GM23248 (cell line): ENCODE measurements around the gene HCFC1R1. TPM values are rescaled to one million over a fixed set of nuclear protein-coding genes. Genes with fewer than 3 reads are reported as not detected.

ENCODE experiments used
- DNase-seq: peaks from one replicate; pipeline ENCODE4 v3.0.0-alpha.2; 2015
- H2AFZ ChIP-seq: fragments of 200-600 bp; sonication (generic); 2 replicates; pipeline ENCODE4 v1.6.1; 2016; ENCODE audit warnings: antibody characterized with exemption
- H3F3A ChIP-seq: fragments of 200-600 bp; sonication (generic); 2 replicates; pipeline ENCODE4 v1.6.1; 2016; ENCODE audit warnings: mild to moderate bottlenecking, antibody characterized with exemption, mixed run types; ENCODE audit not compliant: insufficient read depth
- H3K27ac ChIP-seq: fragments of 200-600 bp; sonication (generic); 2 replicates; pipeline ENCODE4 v1.5.1; 2016; ENCODE audit warnings: mild to moderate bottlenecking
- H3K27me3 ChIP-seq: fragments of 200-600 bp; sonication (generic); replicated peaks from 2 replicates; pipeline ENCODE4 v1.6.1; 2016; ENCODE audit warnings: mild to moderate bottlenecking; ENCODE audit not compliant: insufficient read depth
- H3K36me3 ChIP-seq: fragments of 200-600 bp; sonication (generic); 2 replicates; pipeline ENCODE4 v1.6.1; 2016; ENCODE audit warnings: low read depth, mild to moderate bottlenecking
- H3K4me1 ChIP-seq: fragments of 200-600 bp; sonication (generic); 2 replicates; pipeline ENCODE4 v1.6.1; 2016; ENCODE audit warnings: mild to moderate bottlenecking; ENCODE audit not compliant: insufficient read depth
- H3K4me2 ChIP-seq: fragments of 200-600 bp; sonication (generic); one replicate; pipeline ENCODE4 v1.6.1; 2016; ENCODE audit warnings: mild to moderate bottlenecking; ENCODE audit not compliant: unreplicated experiment
- H3K4me3 ChIP-seq: fragments of 200-600 bp; sonication (generic); 2 replicates; pipeline ENCODE4 v1.5.1; 2016; ENCODE audit warnings: mild to moderate bottlenecking
- H3K79me2 ChIP-seq: fragments of 200-600 bp; sonication (generic); 2 replicates; pipeline ENCODE4 v1.6.1; 2016; ENCODE audit warnings: mild to moderate bottlenecking; ENCODE audit not compliant: insufficient read depth
- H3K9ac ChIP-seq: fragments of 200-600 bp; sonication (generic); 2 replicates; pipeline ENCODE4 v1.6.1; 2016; ENCODE audit warnings: mild to moderate bottlenecking
- H3K9me2 ChIP-seq: fragments of 200-600 bp; sonication (generic); 2 replicates; pipeline ENCODE4 v1.6.1; 2016; ENCODE audit warnings: mixed run types, mild to moderate bottlenecking, moderate library complexity; ENCODE audit not compliant: insufficient read depth
- H3K9me3 ChIP-seq: fragments of 200-600 bp; sonication (generic); one replicate; pipeline ENCODE4 v1.6.1; 2017; ENCODE audit warnings: low read depth
- H4K20me1 ChIP-seq: fragments of 200-600 bp; sonication (generic); 2 replicates; pipeline ENCODE4 v1.6.0; 2016; ENCODE audit not compliant: insufficient read depth
- EZH2 ChIP-seq: fragments of 200-600 bp; sonication (generic); IDR thresholded peaks from 2 replicates; pipeline ENCODE4 v1.6.1; 2018; ENCODE audit warnings: antibody characterized with exemption, mild to moderate bottlenecking; ENCODE audit not compliant: insufficient read depth, poor library complexity, severe bottlenecking
- EZH2phosphoT487 ChIP-seq: fragments of 200-600 bp; sonication (generic); IDR thresholded peaks from 2 replicates; pipeline ENCODE4 v1.6.1; 2018; ENCODE audit warnings: antibody characterized with exemption, moderate library complexity, mild to moderate bottlenecking, low read depth; ENCODE audit not compliant: insufficient read depth
- WGBS, 2 experiments: methylation state at CpG; one replicate each; pipeline ENCODE4 v1.1.6; 2015 to 2017; ENCODE audit warnings: low lambda C conversion rate in 2 of 2, low coverage in 1 of 2; ENCODE audit errors: missing lambda C conversion rate in 2 of 2; 5-methylcytosine and 5-hydroxymethylcytosine counted together
- in situ Hi-C: fragments of 300-500 bp; cut with MboI; formaldehyde crosslinking; loops from 2 replicates; pipeline ENCODE4 v1.15.0; 2020
- polyA plus RNA-seq: library from polyadenylated mRNA; unstranded; fragments of >200 nt; fragmentation: Nextera tagmentation; extraction: Ambion mirVana; gene quantifications from 2 replicates; pipeline ENCODE4 v1.2.1, GENCODE V29; 2016
- total RNA-seq: library from RNA; depleted of rRNA; stranded (reverse); fragments of >200 nt; shearing (Covaris generic); gene quantifications from 2 replicates; pipeline ENCODE4 v1.2.3, GENCODE V29; 2014

HCFC1R1 gene
- total and polyA plus RNA-seq, 2 experiments from 2014 or later = 7.2 to 53.2 TPM

DNA sequence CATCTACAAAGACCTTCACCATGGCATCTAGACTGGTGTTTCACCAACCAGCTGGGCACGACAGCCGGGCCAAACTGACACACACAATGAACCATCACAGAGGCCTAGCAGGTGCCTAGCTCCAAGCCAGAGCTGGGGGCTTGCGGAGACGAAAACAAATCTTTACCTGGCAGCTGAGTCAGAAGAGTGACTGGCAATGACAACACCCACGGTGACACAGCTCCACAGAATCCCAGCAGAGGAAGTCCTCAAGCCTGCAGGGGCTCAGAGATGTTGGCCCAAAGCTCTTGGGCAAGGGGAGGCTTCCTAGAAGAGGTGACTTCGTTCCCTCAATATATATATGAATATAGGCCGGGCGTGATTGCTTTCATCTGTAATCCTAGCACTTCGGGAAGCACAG is 27.8 kb upstream of the HCFC1R1 start:
- Histone ChIP-seq H3K4me1 (no peaks in the 10 kb centered on the region), H2AFZ (no peak overlapping the region), H3K27ac (no peak overlapping the region), H4K20me1 (no peaks in the 10 kb centered on the region), H3K4me3 (no peak overlapping the region), H3K4me2 (no peak overlapping the region), H3K9me2 (no peaks in the 10 kb centered on the region), H3K36me3 (no peaks in the 10 kb centered on the region), H3K27me3 (peaks cover 22% of the 10 kb centered on the region), H3K9ac (no peak overlapping the region), H3K79me2 (no peaks in the 10 kb centered on the region), H3K9me3 (no peaks in the 10 kb centered on the region), H3F3A (no peaks in the 10 kb centered on the region)
- WGBS, 2 experiments = 65 to 73% methylated on average over 9 of the region's 9 CpGs
- TF ChIP-seq EZH2 (no peak), EZH2phosphoT487 (no peak)
- in situ Hi-C loops = no loop called here
- DNase-seq = no peak

DNA sequence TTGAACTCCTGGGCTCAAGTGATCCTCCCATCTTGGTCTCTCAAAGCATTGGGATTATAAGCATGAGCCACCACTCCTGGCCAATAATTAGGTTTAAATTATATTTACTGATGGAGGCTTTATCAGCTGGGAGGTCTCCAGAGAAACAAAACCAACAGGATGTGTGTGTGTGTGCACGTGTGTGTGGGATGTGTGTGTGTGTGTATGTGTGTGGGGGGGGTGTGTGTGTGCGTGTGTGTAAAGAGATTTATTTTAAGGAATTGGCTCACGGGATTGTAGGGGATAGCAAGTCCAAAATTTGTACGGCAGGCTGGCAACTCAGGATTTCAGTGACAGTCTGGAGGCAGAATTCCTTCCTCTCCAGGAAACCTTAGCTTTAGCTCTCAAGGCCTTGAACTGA is 27.3 kb upstream of the HCFC1R1 start:
- TF ChIP-seq EZH2 = no peak
- no peak for TF ChIP-seq EZH2phosphoT487
- H3K27me3 ChIP-seq = peaks cover 25% of the 10 kb centered on the region
- no peaks in the 10 kb centered on the region for H3K4me1 ChIP-seq
- DNase-seq = no peak
- no peaks in the 10 kb centered on the region for H3K9me2 ChIP-seq
- 53 to 56% methylated on average over 4 of the region's 4 CpGs for WGBS, 2 experiments
- H3K9me3 ChIP-seq = no peaks in the 10 kb centered on the region
- no peak overlapping the region for H2AFZ ChIP-seq
- in situ Hi-C loops = no loop called here
- no peak overlapping the region for H3K4me2 ChIP-seq
- H3K36me3 ChIP-seq = no peaks in the 10 kb centered on the region
- no peaks in the 10 kb centered on the region for H4K20me1 ChIP-seq
- no peak overlapping the region for H3K4me3 ChIP-seq
- no peaks in the 10 kb centered on the region for H3F3A ChIP-seq
- H3K27ac ChIP-seq = no peak overlapping the region
- H3K79me2 ChIP-seq = no peaks in the 10 kb centered on the region
- H3K9ac ChIP-seq = no peak overlapping the region

DNA sequence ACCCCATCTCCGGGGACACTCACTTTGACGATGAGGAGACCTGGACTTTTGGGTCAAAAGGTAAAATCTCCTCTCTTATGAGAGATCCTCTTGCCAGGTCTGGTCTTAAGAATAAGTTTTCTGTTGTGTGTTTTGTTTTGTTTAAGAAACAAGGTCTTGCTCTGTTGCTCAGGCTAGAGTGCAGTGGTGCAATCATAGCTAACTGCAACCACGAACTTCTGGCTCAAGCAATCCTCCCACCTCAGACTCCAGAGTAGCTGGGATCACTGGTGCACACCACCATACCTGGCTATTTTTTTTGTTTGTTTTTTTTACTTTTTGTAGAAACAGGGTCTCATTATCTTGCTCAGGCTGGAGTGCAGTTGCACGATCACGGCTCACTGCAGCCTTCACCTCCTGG is 26.7 kb upstream of the HCFC1R1 start:
- no peak overlapping the region for H3K9ac ChIP-seq
- H3K4me2 ChIP-seq = no peak overlapping the region
- DNase-seq = no peak
- no peaks in the 10 kb centered on the region for H3K79me2 ChIP-seq
- H3K36me3 ChIP-seq = no peaks in the 10 kb centered on the region
- no peak for TF ChIP-seq EZH2
- TF ChIP-seq EZH2phosphoT487 = no peak
- 73 to 75% methylated on average over 5 of the region's 5 CpGs for WGBS, 2 experiments
- H3K27ac ChIP-seq = no peak overlapping the region
- H3K9me2 ChIP-seq = no peaks in the 10 kb centered on the region
- no peak overlapping the region for H2AFZ ChIP-seq
- peaks cover 29% of the 10 kb centered on the region for H3K27me3 ChIP-seq
- no peak overlapping the region for H3K4me3 ChIP-seq
- H3F3A ChIP-seq = no peaks in the 10 kb centered on the region
- no peaks in the 10 kb centered on the region for H3K9me3 ChIP-seq
- no peaks in the 10 kb centered on the region for H4K20me1 ChIP-seq
- no peaks in the 10 kb centered on the region for H3K4me1 ChIP-seq
- in situ Hi-C loops = no loop called here

DNA sequence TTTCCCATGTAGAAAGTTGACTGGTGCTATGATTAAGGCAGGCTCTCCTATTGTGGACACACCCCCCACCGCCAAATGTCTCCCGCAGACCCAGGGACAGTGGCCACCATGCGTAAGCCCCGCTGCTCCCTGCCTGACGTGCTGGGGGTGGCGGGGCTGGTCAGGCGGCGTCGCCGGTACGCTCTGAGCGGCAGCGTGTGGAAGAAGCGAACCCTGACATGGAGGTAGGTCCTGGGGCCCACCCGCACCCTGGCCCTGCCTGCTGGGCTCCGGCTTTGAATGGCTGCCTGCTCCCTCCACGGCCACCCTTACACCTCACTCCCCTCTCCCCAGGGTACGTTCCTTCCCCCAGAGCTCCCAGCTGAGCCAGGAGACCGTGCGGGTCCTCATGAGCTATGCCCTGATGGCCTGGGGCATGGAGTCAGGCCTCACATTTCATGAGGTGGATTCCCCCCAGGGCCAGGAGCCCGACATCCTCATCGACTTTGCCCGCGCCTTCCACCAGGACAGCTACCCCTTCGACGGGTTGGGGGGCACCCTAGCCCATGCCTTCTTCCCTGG is 26.3 kb upstream of the HCFC1R1 start:
- H3K9me2 ChIP-seq = no peaks in the 10 kb centered on the region
- H3K4me1 ChIP-seq = no peaks in the 10 kb centered on the region
- no peak overlapping the region for H3K4me3 ChIP-seq
- peaks cover 32% of the 10 kb centered on the region for H3K27me3 ChIP-seq
- H3K4me2 ChIP-seq = no peak overlapping the region
- 79 to 80% methylated on average over 16 to 26 of the region's 26 CpGs for WGBS, 2 experiments
- H3K27ac ChIP-seq = no peak overlapping the region
- no peaks in the 10 kb centered on the region for H3F3A ChIP-seq
- in situ Hi-C loops = no loop called here
- H3K9ac ChIP-seq = no peak overlapping the region
- no peaks in the 10 kb centered on the region for H3K36me3 ChIP-seq
- no peak for TF ChIP-seq EZH2
- no peak for TF ChIP-seq EZH2phosphoT487
- no peaks in the 10 kb centered on the region for H3K9me3 ChIP-seq
- H4K20me1 ChIP-seq = no peaks in the 10 kb centered on the region
- H3K79me2 ChIP-seq = no peaks in the 10 kb centered on the region
- DNase-seq = no peak
- H2AFZ ChIP-seq = no peak overlapping the region

DNA sequence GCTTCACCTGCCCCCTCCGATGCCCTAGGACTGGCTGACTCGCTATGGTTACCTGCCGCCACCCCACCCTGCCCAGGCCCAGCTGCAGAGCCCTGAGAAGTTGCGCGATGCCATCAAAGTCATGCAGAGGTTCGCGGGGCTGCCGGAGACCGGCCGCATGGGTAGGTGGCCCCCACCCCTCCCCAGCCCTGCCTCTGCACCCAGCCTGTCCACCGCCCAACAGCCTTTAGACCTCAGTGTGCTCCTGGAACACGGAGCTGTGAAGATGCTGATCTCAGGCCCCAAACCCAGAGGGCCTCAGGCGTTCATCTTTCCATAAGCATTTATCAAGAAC is 23.6 kb upstream of the HCFC1R1 start:
- Histone ChIP-seq H3K4me1 (no peaks in the 10 kb centered on the region), H3K79me2 (no peaks in the 10 kb centered on the region), H3F3A (no peaks in the 10 kb centered on the region), H3K9me2 (no peaks in the 10 kb centered on the region), H4K20me1 (no peaks in the 10 kb centered on the region), H3K4me2 (no peak overlapping the region), H3K27ac (no peak overlapping the region), H2AFZ (no peak overlapping the region), H3K4me3 (no peak overlapping the region), H3K27me3 (peaks cover 37% of the 10 kb centered on the region), H3K9me3 (no peaks in the 10 kb centered on the region), H3K9ac (no peak overlapping the region), H3K36me3 (no peaks in the 10 kb centered on the region)
- 20 to 63% methylated on average over 3 to 9 of the region's 13 CpGs for WGBS, 2 experiments
- DNase-seq = no peak
- in situ Hi-C loops = no loop called here
- TF ChIP-seq EZH2 (no peak), EZH2phosphoT487 (no peak)
